K562 (cell line): ENCODE results near the gene GPRIN3. TPM values are rescaled to one million over a fixed set of nuclear protein-coding genes. Genes with fewer than 3 reads are reported as not detected.

Experiments used
- ATAC-seq: fragments of 200-7000 bp; cut with Tn5 transposase; 3 replicates; pipeline ENCODE4 v1.9.1; 2020; ENCODE audit warnings: moderate library complexity
- BruUV-seq: library from RNA; stranded (reverse); fragments of 400-500 nt; replicated peaks from 2 replicates; lab custom pipeline; 2021; lab: Mats Ljungman, UMichigan
- CTCF ChIA-PET: fragments of 300-600 bp; formaldehyde crosslinking; extraction: SDS; loops from one replicate; lab custom pipeline; 2021; ENCODE audit warnings: low intra/inter-chr PET ratio; lab: Yijun Ruan, JAX
- POLR2A ChIA-PET: fragments of 300-600, 350-650 bp; sonication (Branson Sonifier 250); formaldehyde crosslinking; extraction: SDS; loops from one replicate; lab custom pipeline; 2021; ENCODE audit warnings: antibody characterized with exemption, inconsistent platforms; lab: Yijun Ruan, JAX
- DNase-seq, 4 experiments: peaks; one replicate each; pipeline versions ENCODE4 v3.0.0 to v3.0.0-alpha.2; 2011 to 2018; ENCODE audit warnings: low spot score in 3 of 4, mixed read lengths in 3 of 4; ENCODE audit errors: extremely low read depth in 1 of 4
- FAIRE-seq: peaks from 2 replicates; lab custom pipeline; 2011; peaks lifted over from hg19 to GRCh38; lab: Jason Lieb, UNC
- H2AFZ ChIP-seq: 2 replicates; pipeline ENCODE4 v1.6.0; 2011; ENCODE audit warnings: low read depth, low read length, control low read depth, inconsistent platforms
- H3K27ac ChIP-seq: fragments of 200-600 bp; 3 replicates; pipeline ENCODE4 v1.8.0; 2011; ENCODE audit warnings: low read depth, mild to moderate bottlenecking, control low read depth, inconsistent platforms, low read length, moderate library complexity, mixed read lengths; ENCODE audit errors: extremely low read depth
- H3K27me3 ChIP-seq, 2 experiments: fragments of 300-600 bp in 1 of 2; 2 replicates in 1 of 2; 3 replicates in 1 of 2; pipeline versions ENCODE4 v1.6.0 to v1.8.0; 2011; ENCODE audit warnings: inconsistent platforms in 2 of 2, low read length in 2 of 2, mild to moderate bottlenecking in 1 of 2, mixed read lengths in 1 of 2, moderate library complexity in 1 of 2; ENCODE audit not compliant: control insufficient read depth in 2 of 2, insufficient read depth in 2 of 2
- H3K36me3 ChIP-seq: fragments of 300-600 bp; 3 replicates; pipeline ENCODE4 v1.8.0; 2011; ENCODE audit warnings: mild to moderate bottlenecking, low read length, inconsistent platforms; ENCODE audit not compliant: control insufficient read depth, insufficient read depth
- H3K4me1 ChIP-seq, 2 experiments: fragments of 200-600 bp in 1 of 2; replicated peaks in 1 of 2; 2 replicates in 1 of 2; 3 replicates in 1 of 2; pipeline versions ENCODE4 v1.5.1 to v1.8.0; 2011; ENCODE audit warnings: inconsistent platforms in 2 of 2, low read length in 2 of 2, mild to moderate bottlenecking in 1 of 2, mixed read lengths in 1 of 2, moderate library complexity in 1 of 2; ENCODE audit not compliant: control insufficient read depth in 2 of 2, insufficient read depth in 2 of 2
- H3K4me2 ChIP-seq: 2 replicates; pipeline ENCODE4 v1.6.1; 2011; ENCODE audit warnings: low read length, control low read depth, inconsistent platforms, mixed read lengths; ENCODE audit not compliant: insufficient read depth
- H3K4me3 ChIP-seq: fragments of 200-600 bp; sonication (generic), shearing (Covaris generic); 2 replicates; pipeline ENCODE4 v1.5.1; 2016; ENCODE audit warnings: control low read depth, inconsistent platforms
- H3K79me2 ChIP-seq: fragments of 200-600 bp; 3 replicates; pipeline ENCODE4 v1.8.0; 2011; ENCODE audit warnings: low read length, inconsistent platforms; ENCODE audit not compliant: control insufficient read depth, insufficient read depth
- H3K9ac ChIP-seq, 2 experiments: 2 replicates each; pipeline versions ENCODE4 v1.6.0 to v1.6.1; 2011; ENCODE audit warnings: low read depth in 2 of 2, low read length in 2 of 2, control low read depth in 1 of 2, inconsistent platforms in 1 of 2, mild to moderate bottlenecking in 1 of 2, mixed read lengths in 1 of 2; ENCODE audit not compliant: insufficient read depth in 1 of 2
- H3K9me1 ChIP-seq: one replicate; pipeline ENCODE4 v1.6.0; 2011; ENCODE audit warnings: inconsistent platforms, mild to moderate bottlenecking, low read length, moderate library complexity; ENCODE audit not compliant: control insufficient read depth, insufficient read depth
- H3K9me3 ChIP-seq: replicated peaks from 2 replicates; pipeline ENCODE4 v1.5.1; 2011; ENCODE audit warnings: low read depth, low read length, inconsistent platforms; ENCODE audit not compliant: control insufficient read depth, insufficient read depth
- H4K20me1 ChIP-seq: replicated peaks from 2 replicates; pipeline ENCODE4 v1.6.1; 2011; ENCODE audit warnings: low read length, inconsistent platforms, mixed read lengths; ENCODE audit not compliant: control insufficient read depth, insufficient read depth
- BDP1 ChIP-seq: IDR thresholded peaks from 3 replicates; pipeline ENCODE4 v1.6.1; 2011; ENCODE audit not compliant: insufficient read length, insufficient read depth
- DMBX1 ChIP-seq: fragments of 250-450 bp; sonication (Bioruptor Pico); IDR thresholded peaks from 2 replicates; pipeline ENCODE4 v1.8.0; 2022; ENCODE audit warnings: inconsistent platforms, mild to moderate bottlenecking, moderate library complexity, borderline replicate concordance
- SRSF3 ChIP-seq: fragments of 200-400 bp; formaldehyde crosslinking; IDR thresholded peaks from 2 replicates; pipeline ENCODE4 v1.6.1; 2016; ENCODE audit warnings: mild to moderate bottlenecking, low read length, moderate library complexity; ENCODE audit not compliant: insufficient read depth
- ZNF174 ChIP-seq: fragments of 250-450 bp; sonication (Bioruptor Pico); IDR thresholded peaks from 2 replicates; pipeline ENCODE4 v1.4.0; 2020; ENCODE audit warnings: mild to moderate bottlenecking
- ZNF318 ChIP-seq, 2 experiments: fragments of 450-650 bp; IDR thresholded peaks; 2 replicates each; pipeline ENCODE4 v1.6.1; 2016; ENCODE audit warnings: mild to moderate bottlenecking in 2 of 2, borderline replicate concordance in 1 of 2, low read depth in 1 of 2, moderate library complexity in 1 of 2
- ZNF384 ChIP-seq: IDR thresholded peaks from 2 replicates; pipeline ENCODE4 v1.6.1; 2012; ENCODE audit warnings: low read depth, low read length, improper control_type of control experiment
- WGBS: fragments of 100-300 bp; shearing (Covaris generic); methylation state at CpG from one replicate; pipeline ENCODE4 v1.1.6; 2016; ENCODE audit warnings: low coverage, mixed read lengths; ENCODE audit not compliant: insufficient coverage; ENCODE audit errors: missing lambda C conversion rate; 5-methylcytosine and 5-hydroxymethylcytosine counted together
- in situ Hi-C: fragments of 300-500 bp; cut with MboI; formaldehyde crosslinking; loops from 4 replicates; pipeline ENCODE4 v1.15.0; 2018; ENCODE audit warnings: inconsistent platforms, mixed read lengths
- intact Hi-C: fragments of 100-400 bp; cut with micrococcal nuclease; formaldehyde crosslinking; loops from 2 replicates; pipeline ENCODE4 v1.14.2; 2022
- polyA plus RNA-seq, 8 experiments: library from polyadenylated mRNA; depleted of rRNA in 4 of 8; stranded (reverse) in 5 of 8; unstranded in 3 of 8; fragments of >200 nt; fragmentation: Nextera tagmentation in 2 of 8; fragmentation: Illumina TruSeq in 1 of 8; extraction: Ambion mirVana in 2 of 8; extraction: Trizol in 1 of 8; gene quantifications; 2 replicates each; pipeline versions ENCODE4 v1.2.1 to v1.2.3, GENCODE V29; 2011 to 2014; ENCODE audit warnings: inconsistent platforms in 1 of 8, missing spikeins in 1 of 8
- total RNA-seq, 7 experiments: library from RNA; depleted of rRNA in 6 of 7; stranded (reverse); fragments of >200 nt in 6 of 7; fragmentation: Illumina TruSeq in 2 of 7; extraction: Trizol in 2 of 7; gene quantifications; 2 replicates each; pipeline versions ENCODE4 v1.2.1 to v1.2.3, GENCODE V29; 2011 to 2021; ENCODE audit warnings: low replicate concordance in 1 of 7

The GPRIN3 gene
- total and polyA plus RNA-seq, 9 of the 15 experiments (the other 6 are each of a cell fraction or from before 2014, with no cell fraction given) = 0.02 TPM; not detected in 8

GRCh38 chr4:89214308-89214707 is 93.3 kb downstream of the GPRIN3 start:
- Histone ChIP-seq H3K4me2 (no peak overlapping the region), H3K36me3 (no peaks in the 10 kb centered on the region), H3K4me3 (no peak overlapping the region), H2AFZ (no peak overlapping the region), H3K9ac (no peak overlapping the region), H3K27me3 (no peaks in the 10 kb centered on the region), H3K9me1 (no peaks in the 10 kb centered on the region), H3K4me1 (no peaks in the 10 kb centered on the region), H4K20me1 (no peaks in the 10 kb centered on the region), H3K79me2 (no peaks in the 10 kb centered on the region), H3K9me3 (no peaks in the 10 kb centered on the region), H3K27ac (no peak overlapping the region)
- POLR2A ChIA-PET = no interaction called here
- no TSS peak for BruUV-seq
- intact Hi-C loops (no loop called here), in situ Hi-C loops (no loop called here)
- FAIRE-seq (no peak), ATAC-seq (no peak), DNase-seq (no peak)
- TF ChIP-seq ZNF384 (no peak), DMBX1 (CRISPR knock-in tag) (no peak), ZNF318 (IDR thresholded peaks at IDR 0.05; ENCODE audit: borderline replicate concordance in 1 of 2, low read depth in 1 of 2) (no peak), BDP1 (no peak), ZNF174 (CRISPR knock-in tag) (no peak), SRSF3 (no peak)
- CTCF ChIA-PET = no interaction called here
- WGBS = 0% methylated on average over 1 of the region's 1 CpG
